Posterior cingulate gyrus (tissue), 11 donors: Measurements from ENCODE around the gene NTRK1.

Experiments used
- DNase-seq, 10 donors: peaks; one replicate each; pipeline versions ENCODE4 v3.0.0 to v3.0.0-alpha.2; 2020 to 2021; ENCODE audit warnings: mixed read lengths in 3 of 10
- intact Hi-C: fragments of 100-400 bp; cut with DNase I; formaldehyde crosslinking; loops from one replicate; pipeline ENCODE4 v1.15.1; 2023

Gene NTRK1

DNA sequence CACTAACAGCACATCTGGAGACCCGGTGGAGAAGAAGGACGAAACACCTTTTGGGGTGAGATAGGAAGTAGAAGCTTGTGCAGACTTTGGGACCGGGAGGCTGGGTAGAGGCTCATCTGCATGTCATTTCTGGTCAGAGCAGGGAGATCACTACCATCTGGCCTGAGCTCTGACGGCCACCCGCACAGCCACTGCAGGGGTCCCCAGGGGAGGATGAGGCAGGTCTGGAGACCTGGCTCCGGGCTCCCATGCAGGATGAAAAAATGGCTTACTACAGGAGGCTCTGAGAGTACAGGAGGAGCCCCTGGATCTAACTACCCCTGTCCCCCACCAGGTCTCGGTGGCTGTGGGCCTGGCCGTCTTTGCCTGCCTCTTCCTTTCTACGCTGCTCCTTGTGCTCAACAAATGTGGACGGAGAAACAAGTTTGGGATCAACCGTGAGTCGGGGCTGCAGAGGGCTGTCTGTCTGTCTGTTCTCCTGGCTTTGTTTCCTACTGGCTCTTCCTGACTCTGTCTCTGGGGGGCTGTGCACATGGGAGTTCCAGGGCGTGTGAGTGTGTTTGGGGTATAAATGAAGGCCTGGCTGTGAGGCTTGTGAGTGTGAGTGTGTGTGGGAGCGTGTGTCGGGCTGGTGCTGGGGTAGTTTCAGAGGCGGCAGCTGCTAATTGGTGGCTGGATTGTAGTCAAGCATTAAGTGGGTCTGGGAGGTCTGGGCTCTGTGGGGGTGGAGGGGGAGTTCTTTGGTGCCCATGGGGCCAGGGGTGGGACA is 14.1 kb downstream of the NTRK1 start:
- no peak for DNase-seq
- intact Hi-C loops = no loop called here

DNA sequence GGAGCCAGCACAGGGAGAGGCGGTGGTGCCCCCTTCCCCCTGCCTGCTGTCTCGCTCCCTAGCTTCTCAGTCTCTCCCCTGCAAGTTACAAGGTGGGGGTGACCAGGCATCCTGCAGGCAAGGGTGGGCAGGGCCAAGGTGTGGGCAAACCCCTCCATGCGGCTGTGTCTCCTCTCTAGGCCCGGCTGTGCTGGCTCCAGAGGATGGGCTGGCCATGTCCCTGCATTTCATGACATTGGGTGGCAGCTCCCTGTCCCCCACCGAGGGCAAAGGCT is 14.6 kb downstream of the NTRK1 start:
- intact Hi-C loops = no loop called here
- no peak for DNase-seq

DNA sequence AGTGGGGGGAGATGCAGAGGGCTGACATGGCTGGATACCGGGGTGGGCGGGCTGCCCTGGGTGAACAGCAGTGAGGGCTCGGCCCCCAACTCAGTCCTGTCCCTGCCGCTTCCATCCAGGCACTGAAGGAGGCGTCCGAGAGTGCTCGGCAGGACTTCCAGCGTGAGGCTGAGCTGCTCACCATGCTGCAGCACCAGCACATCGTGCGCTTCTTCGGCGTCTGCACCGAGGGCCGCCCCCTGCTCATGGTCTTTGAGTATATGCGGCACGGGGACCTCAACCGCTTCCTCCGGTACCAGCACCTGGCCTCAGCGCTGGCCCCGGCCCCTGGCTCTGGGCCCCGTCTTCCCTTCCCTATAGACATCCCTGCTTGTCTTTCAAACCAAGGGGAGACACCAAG is 15.6 kb downstream of the NTRK1 start:
- DNase-seq = no peak
- intact Hi-C loops = no loop called here

DNA sequence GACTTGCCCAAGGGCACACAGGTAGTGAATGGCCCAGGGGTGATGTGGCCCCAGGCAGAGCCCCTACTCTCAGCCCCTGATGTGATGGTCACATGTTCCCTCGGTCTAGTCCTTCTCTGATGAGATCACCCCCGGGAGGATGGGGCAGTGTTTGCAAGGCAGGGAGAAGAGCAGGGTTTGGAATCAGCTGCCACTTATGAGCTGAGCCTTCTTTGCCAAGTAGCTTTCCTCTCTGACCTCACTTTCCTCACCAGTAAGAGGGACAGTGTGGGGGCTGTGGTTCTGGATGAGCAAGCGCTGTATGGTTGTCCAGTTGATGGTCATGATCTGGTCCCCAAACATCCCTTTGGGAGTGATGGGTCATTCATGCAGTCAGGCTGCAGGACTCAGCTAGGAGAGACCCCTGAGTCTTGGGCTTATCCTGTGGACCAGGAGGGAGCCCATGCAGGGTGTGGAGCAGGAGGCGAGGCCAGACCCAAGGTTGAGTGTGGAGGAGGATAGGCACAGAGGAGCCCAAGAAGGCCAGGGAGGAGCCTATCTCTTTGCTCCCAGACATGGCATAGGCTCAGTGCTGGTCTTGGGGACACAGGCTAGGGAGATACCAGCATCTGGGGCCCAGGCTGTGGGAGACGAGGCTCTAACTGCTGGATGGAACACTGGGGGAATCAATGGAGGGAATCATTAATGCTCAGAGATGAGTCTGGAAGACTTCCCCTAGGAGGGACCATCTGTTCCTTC is 16.9 kb downstream of the NTRK1 start:
- no peak for DNase-seq
- intact Hi-C loops = no loop called here

DNA sequence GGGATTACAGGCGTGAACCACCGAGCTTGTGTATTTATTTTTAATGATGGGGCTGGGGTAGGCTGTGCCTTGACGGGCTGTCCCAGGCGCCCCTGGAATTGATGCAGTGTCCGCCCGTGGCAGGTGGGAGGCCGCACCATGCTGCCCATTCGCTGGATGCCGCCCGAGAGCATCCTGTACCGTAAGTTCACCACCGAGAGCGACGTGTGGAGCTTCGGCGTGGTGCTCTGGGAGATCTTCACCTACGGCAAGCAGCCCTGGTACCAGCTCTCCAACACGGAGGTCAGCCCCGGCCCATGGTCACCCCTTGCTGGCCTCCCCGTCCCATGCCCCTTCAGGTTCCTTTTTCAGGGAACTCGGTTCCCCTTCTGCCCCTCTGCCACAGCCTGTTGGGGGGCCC is 19.2 kb downstream of the NTRK1 start:
- no peak for DNase-seq
- intact Hi-C loops = no loop called here

DNA sequence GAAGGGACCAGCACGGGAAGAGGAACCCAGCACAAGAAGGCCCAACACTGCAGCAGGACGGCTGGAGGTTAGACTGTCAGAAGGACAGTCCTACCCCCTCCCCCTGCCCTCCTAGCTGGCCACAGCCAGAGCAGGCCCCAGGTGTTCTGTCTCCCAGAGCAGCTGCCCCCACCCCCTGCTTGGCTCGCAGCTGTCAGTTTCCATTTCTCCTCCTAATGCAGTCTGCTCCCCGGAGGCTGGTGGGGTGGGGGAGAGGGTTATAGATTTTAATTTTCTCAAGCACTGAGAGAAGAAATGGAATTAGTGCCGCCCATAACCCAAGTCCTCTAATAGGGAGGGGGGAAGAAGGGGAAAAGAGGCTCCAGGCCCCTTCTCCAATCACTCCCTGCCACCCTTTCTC is 19.8 kb downstream of the NTRK1 start:
- intact Hi-C loops = no loop called here
- DNase-seq = no peak

DNA sequence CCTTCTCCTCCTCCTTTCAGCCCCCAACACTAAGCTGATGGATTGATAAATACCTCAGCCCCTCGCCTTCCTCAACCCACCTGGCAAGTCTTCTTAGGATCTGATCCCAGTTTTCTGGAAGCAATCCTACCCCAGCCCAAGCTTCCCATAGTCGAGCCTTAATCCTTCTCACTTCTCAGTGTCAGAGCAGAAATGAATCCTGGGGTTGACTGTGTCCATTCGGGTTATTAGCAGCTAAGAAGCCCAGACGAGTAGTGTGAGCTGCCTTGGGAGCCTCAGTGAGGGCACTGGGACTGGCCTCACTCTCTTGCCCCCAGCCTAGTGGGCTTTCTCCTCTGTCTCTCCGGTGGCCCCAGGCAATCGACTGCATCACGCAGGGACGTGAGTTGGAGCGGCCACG is 20.4 kb downstream of the NTRK1 start:
- no peak for DNase-seq
- intact Hi-C loops = no loop called here

DNA sequence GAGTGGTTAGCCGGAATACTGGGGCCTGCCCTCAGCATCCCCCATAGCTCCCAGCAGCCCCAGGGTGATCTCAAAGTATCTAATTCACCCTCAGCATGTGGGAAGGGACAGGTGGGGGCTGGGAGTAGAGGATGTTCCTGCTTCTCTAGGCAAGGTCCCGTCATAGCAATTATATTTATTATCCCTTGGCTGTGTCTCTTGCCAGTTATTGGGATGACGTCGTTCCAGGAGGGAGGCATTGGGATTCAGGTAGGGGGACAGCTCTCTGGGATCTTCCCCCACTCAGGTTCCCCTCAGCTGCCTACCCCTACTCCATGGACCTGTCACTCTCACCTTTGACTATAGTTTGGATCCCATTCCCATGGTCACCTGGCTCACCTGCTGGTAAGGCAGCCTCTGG is 21.0 kb downstream of the NTRK1 start:
- intact Hi-C loops = no loop called here
- no peak for DNase-seq

DNA sequence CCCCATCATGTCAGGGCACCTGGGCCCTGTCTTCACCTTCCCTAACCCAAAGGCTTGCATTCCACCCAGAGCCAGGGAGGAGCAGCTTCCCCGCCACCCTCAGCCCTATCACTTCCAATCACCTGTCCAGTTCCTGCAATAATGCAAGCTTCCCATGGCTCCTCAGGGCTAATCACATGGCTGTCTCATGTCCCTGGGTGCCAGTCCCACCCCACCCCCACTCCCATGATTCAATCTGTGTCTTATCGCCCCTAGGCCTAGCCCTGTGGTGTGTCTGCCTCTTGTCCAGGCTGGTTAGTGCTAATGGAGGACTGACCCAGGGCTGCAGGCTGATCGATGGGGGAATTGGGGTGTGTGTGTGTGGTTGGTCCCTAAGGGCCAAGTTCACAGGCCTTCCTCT is 21.9 kb downstream of the NTRK1 start:
- intact Hi-C loops = no loop called here
- no peak for DNase-seq

DNA sequence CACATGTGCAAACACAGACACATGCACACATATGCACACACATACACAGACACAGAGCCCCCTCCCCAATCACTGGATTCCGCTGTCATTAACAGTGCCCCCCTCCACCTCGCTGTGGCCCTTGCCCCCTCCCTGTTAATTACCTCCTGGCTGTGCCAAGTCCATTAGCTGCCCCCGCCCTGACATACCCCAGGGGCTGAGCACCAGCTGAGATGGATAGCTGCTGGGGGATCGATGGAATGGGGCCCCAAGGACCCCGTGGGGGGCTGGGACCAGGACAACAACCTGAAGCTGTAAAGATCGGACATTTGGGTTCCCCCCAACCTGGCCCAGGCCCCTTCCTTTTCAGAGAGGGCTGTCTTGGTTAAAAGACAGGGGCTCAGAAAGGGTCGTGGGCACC is 23.3 kb downstream of the NTRK1 start:
- intact Hi-C loops = no loop called here

DNA sequence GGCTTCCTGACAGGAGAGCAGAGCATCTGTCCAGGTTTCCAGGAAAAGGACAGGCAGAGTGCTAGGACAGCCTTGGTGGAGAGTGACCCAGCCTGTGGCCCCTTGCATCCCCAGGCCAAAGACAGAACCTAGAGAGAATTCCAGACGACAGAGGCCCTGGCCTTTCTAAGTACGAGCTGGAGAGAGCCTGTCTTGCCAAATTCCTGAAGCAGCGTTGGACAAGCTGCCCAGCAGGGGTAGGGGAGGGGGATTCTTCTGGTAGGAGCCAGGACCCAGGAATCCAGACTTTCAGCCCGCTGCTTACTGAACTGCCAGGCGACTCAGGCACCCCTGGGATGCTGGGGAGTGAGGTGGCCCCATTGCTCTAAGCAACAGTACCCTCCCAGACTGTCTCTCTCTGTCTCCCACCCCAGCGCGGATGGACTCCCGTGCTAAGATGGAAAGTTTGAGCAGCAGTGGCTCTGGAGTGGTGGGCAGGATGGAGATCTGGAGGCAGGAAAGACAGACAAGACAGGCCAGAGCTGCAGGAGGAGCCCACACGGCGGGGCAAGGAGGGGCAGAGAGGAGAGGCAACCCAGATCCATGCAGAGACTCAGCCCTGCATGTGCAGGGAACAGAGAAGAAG is 24.0 kb downstream of the NTRK1 start:
- no peak for DNase-seq
- intact Hi-C loops = no loop called here

More for the DNA sequence above, 23.3 kb downstream of the NTRK1 start:
- no peak for DNase-seq

DNA sequence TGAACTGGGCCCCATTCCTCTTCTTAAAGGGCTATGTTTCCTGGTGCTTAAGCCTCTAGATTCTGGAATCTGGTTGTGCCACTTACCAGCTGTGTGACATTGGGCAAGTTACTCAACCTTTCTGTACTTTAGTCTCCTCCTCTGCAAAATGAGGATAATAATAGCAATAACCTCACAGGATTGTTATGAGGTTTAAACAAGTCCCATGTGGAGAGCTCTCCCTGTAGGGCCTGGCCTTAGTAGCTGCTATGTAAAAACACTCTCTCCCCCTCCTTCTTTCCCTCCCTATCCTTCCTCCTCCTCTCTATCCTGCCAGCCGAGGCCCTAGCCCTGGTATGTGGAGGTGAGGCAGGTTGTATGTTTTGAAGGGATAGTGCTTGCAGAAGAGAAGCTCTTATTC is 24.6 kb downstream of the NTRK1 start:
- intact Hi-C loops = no loop called here
- DNase-seq = no peak

DNA sequence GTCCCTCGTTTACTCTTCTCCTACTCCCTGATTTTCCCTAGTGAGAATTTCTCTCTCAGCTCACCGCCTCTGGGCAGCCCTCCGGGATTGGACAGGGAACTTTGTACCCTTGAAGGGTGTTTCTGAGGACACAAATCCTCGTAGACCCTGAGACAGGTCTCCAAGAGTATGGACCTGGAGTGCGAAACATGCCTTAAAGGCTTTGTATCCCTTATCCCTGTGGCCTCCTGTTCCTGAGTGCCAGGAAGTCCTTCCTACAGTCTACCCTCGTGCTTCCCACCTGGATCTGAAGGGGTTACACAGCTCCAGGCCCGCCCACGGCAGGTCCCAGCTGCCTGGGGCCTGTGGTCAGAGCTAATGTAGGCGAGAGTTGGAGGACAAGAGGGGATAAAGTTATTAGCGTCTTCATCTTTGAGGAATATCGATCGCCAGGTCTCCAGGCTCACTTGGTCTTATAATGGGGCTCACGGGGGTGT is 25.3 kb downstream of the NTRK1 start:
- DNase-seq = no peak
- intact Hi-C loops = no loop called here

DNA sequence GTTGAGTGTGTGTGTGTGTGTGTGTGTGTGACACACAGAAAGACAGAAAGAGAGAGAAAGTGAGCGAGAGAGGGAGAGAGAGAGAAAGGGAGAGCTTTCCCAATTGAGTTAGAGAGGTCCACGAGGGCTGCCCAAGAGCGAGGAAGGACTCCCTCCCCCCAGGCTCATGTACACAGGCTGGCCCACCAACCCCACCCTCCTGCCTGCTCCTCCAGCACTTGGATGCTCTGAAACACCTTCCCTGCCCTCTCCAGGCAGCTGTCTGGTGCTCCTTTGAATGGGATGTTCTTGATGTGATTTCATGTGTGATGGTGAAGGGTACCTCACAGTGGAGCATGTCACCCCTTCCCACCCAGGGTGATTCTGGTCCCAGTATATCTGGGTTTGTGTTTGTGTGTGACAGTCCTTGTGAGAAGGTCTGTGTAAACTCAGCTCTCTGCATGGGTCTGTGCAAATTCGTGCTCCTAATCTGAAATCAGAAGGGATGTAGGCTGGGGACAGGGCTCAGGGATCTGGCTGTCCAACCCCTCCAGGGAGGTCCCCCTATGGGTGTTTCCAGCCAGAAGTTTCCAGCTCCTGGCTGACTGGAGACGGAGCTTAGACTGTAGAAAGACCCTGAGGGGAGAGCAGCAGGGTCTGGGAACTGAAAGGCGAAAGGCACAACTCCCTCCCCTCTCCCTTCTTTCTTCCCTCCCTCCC is 26.1 kb downstream of the NTRK1 start:
- intact Hi-C loops = no loop called here
- DNase-seq = no peak

DNA sequence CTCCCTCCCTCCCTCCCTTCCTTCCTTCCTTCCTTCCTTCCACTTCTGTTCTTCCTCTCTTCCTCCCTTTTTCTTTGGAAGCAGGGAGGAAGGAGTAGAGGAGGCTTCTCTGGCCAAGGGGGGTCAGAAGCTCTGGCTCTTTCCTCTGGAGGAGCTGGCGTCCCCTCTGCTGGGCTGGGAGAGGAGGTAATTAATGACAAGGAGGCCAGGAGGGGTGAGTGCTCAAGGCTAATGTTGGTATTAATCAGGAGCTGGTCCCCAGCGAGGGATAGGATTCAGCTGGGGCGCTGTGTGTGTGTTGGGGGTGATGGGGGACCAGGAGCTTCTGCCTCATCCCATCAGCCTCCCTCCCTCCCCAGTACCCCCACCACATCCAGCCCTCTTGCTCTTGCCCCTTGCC is 26.7 kb downstream of the NTRK1 start:
- no peak for DNase-seq
- intact Hi-C loops = no loop called here

DNA sequence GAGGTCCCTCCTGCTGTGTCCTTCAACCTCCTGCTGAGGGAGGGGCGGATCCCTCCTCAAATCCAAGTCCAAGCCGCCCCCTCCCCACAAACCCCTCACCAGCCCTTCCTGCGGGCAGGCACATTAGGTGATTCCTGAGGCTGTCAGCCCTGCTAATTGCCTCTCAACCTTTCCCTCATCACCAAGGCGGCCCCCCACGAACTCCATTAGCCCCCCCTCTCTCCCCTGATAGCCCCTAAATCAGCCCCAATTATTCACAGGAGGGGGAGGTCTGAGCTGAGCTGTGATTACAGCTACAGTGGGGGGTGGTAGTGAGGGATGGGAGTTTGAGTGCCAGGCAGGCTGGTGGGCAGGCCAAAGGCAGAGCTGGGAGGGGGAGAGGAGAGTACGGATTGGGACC is 27.1 kb downstream of the NTRK1 start:
- DNase-seq = no peak
- intact Hi-C loops = no loop called here

DNA sequence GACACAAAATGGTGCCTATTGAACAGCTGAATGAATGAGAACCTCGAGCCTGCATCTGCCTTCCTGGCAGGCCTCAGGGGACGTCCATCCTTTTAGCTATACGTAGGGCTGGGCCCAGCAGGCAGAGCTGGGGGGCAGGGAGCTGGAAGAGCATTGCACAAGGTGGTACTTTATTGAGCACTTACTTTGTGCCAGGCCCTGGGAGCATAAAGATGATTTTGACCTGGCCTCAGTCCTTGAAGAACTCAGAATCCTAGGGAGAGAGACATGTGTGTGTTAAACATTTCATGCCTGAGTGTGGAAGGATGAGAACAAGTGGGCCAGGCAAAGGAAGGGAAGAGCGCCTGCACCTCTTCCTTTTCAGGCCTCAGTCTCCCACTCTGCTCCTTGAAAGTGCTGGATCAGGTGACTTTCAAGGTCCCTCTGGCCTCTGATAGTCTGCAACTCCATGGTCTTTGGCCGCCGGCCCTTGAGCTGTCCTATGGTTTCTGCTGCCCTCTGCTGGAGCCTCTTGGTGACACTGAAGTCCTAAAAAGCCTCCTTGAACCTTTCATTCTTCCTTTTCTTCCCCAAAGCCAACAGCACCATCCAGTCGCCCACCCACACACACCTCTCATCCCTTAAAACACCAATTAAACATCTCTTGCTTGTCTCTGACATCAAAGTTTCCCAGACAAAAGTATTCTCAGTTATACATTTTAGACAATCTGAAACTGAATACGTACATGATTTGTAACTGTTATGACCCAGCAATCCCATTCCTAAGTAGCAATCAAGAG is 29.3 kb downstream of the NTRK1 start:
- peak; percentile 59 to 97 (median 83) for DNase-seq
- intact Hi-C loops = loop anchor here (5.0 to 10.0 kb wide), 2 partner anchors 55 to 93 kb away; no protein-coding TSS in a partner anchor

DNA sequence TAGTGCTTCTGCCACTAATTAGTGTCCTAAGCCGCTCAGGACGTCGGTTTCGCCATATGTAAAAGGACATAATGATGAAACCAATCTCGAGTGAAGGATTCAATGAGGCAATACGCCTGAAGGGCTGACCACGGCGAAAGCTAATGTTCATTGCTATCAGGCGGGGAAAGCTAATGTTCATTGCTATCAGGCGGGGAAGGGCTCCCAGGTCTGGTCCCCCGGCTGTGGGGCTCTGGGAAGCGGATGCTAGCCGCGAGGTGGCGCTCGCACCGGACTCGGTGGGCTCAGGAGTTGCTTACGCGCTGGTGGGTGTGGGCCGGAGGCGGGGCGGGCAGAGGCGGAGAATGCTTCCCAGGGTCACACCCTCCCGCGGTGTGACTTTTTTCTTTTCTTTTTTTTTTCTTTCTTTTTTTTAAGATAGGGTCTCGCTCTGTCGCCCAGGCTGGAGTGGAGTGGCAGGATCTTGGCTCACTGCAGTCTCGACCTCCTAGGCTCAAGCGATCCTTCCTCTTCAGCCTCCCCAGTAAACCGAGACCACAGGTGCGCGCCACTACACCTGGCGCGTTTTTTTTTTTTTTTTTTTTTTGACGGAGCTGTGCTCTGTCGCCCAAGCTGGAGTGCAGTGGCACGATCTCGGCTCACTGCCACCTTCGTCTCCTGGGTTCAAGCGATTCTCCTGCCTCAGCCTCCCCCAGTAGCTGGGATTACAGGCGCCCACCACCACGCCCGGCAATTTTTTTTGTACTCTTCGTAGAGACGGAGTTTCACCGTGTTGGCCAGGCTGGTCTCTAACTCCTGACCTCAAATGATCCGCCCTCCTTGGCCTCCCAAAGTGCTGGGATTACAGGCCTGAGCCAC is 31.8 kb downstream of the NTRK1 start:
- DNase-seq = peak; percentile 46 to 97 (median 82)
- intact Hi-C loops = loop anchor here (2.0 to 10.0 kb wide), 3 partner anchors 28 to 95 kb away; partner anchors contain the start of gene LRRC71
